PC-3 (cell line): Measurements from ENCODE around the gene HS3ST4. TPM values are rescaled to one million over a fixed set of nuclear protein-coding genes. Genes with fewer than 3 reads are reported as not detected.

Source experiments
- ATAC-seq: fragments of 200-7000 bp; cut with Tn5 transposase; 2 replicates; pipeline ENCODE4 v1.9.1; 2020; ENCODE audit warnings: mild to moderate bottlenecking, moderate library complexity
- BruUV-seq: library from RNA; stranded (reverse); fragments of 400-500 nt; replicated peaks from 2 replicates; lab custom pipeline; 2021; lab: Mats Ljungman, UMichigan
- CTCF ChIA-PET: fragments of 300-600 bp; sonication (Branson Sonifier 250); formaldehyde crosslinking; loops from one replicate; lab custom pipeline; 2022; ENCODE audit warnings: antibody characterized with exemption; lab: Charles Lee
- POLR2A ChIA-PET: fragments of 300-600 bp; sonication (Branson Sonifier 250); formaldehyde crosslinking; loops from one replicate; lab custom pipeline; 2022; ENCODE audit warnings: antibody characterized with exemption; ENCODE audit not compliant: unreplicated experiment; lab: Charles Lee
- DNase-seq: peaks from one replicate; pipeline ENCODE4 v3.0.0-alpha.2; 2015
- H2AFZ ChIP-seq: fragments of 300-600 bp; sonication (generic); 2 replicates; pipeline ENCODE4 v1.6.0; 2016; ENCODE audit warnings: antibody characterized with exemption, low read length
- H3F3A ChIP-seq: fragments of 300-600 bp; sonication (generic); one replicate; pipeline ENCODE4 v1.6.0; 2017; ENCODE audit warnings: antibody characterized with exemption, low read length, control low read depth, mild to moderate bottlenecking; ENCODE audit not compliant: unreplicated experiment
- H3K27ac ChIP-seq: fragments of 300-600 bp; sonication (generic); 2 replicates; pipeline ENCODE4 v1.5.1; 2016; ENCODE audit warnings: mild to moderate bottlenecking, low read length
- H3K27me3 ChIP-seq: fragments of 300-600 bp; sonication (generic); 2 replicates; pipeline ENCODE4 v1.6.1; 2016; ENCODE audit warnings: low read length, mixed read lengths
- H3K36me3 ChIP-seq: fragments of 300-600 bp; sonication (generic); 2 replicates; pipeline ENCODE4 v1.6.1; 2016; ENCODE audit warnings: low read depth, mixed run types, low read length, mixed read lengths
- H3K4me1 ChIP-seq: fragments of 300-600 bp; sonication (generic); 2 replicates; pipeline ENCODE4 v1.5.1; 2016; ENCODE audit warnings: low read length; ENCODE audit not compliant: insufficient read depth
- H3K4me2 ChIP-seq: fragments of 300-600 bp; sonication (generic); 2 replicates; pipeline ENCODE4 v1.6.0; 2016; ENCODE audit warnings: low read length
- H3K4me3 ChIP-seq: fragments of 300-600 bp; sonication (generic); 2 replicates; pipeline ENCODE4 v1.5.1; 2016; ENCODE audit warnings: mild to moderate bottlenecking, low read length, mixed read lengths
- H3K79me2 ChIP-seq: fragments of 300-600 bp; sonication (generic); 2 replicates; pipeline ENCODE4 v1.6.1; 2017; ENCODE audit warnings: low read length, mixed read lengths
- H3K9ac ChIP-seq: fragments of 300-600 bp; sonication (generic); 2 replicates; pipeline ENCODE4 v1.6.0; 2016; ENCODE audit warnings: mild to moderate bottlenecking, low read length
- H3K9me2 ChIP-seq: fragments of 300-600 bp; sonication (generic); replicated peaks from 2 replicates; pipeline ENCODE4 v1.6.1; 2016; ENCODE audit warnings: mixed run types, low read length, mixed read lengths
- H3K9me3 ChIP-seq: fragments of 300-600 bp; sonication (generic); 2 replicates; pipeline ENCODE4 v1.6.1; 2016; ENCODE audit warnings: low read length, mixed read lengths
- H4K20me1 ChIP-seq: fragments of 300-600 bp; sonication (generic); 2 replicates; pipeline ENCODE4 v1.6.1; 2016; ENCODE audit warnings: low read length, mixed read lengths
- EZH2 ChIP-seq: fragments of 300-600 bp; sonication (generic); IDR thresholded peaks from one replicate; pipeline ENCODE4 v1.6.1; 2017; ENCODE audit warnings: antibody characterized with exemption, mild to moderate bottlenecking, low read length; ENCODE audit not compliant: unreplicated experiment
- EZH2phosphoT487 ChIP-seq: fragments of 300-600 bp; sonication (generic); IDR thresholded peaks from 2 replicates; pipeline ENCODE4 v1.6.1; 2018; ENCODE audit warnings: mild to moderate bottlenecking, antibody characterized with exemption, low read length, borderline replicate concordance
- intact Hi-C: fragments of 100-400 bp; cut with micrococcal nuclease; formaldehyde crosslinking; loops from 2 replicates; pipeline ENCODE4 v1.9.0; 2023
- total RNA-seq: library from RNA; depleted of rRNA; stranded (reverse); fragments of >200 nt; gene quantifications from 2 replicates; pipeline ENCODE4 v1.2.3, GENCODE V29; 2014
- TF ChIP-seq, protein P1 (sequence below): fragments of 300-600 bp; sonication (generic); conservative IDR thresholded peaks from 2 replicates; pipeline ENCODE4 v1.5.1; 2017; ENCODE audit warnings: antibody characterized with exemption, low read depth, mild to moderate bottlenecking, low read length

Gene HS3ST4
- total RNA-seq, 1 experiment from 2014 or later: not detected

GRCh38 chr16:25832291-25832690 is 140.5 kb downstream of the HS3ST4 start:
- Histone ChIP-seq H3K79me2 (no peaks in the 10 kb centered on the region), H3K9me3 (no peaks in the 10 kb centered on the region), H4K20me1 (no peaks in the 10 kb centered on the region), H3K4me3 (no peak overlapping the region), H3K4me1 (no peaks in the 10 kb centered on the region), H3K27me3 (no peaks in the 10 kb centered on the region), H3F3A (no peaks in the 10 kb centered on the region), H3K27ac (no peak overlapping the region), H2AFZ (no peak overlapping the region), H3K9ac (no peak overlapping the region), H3K36me3 (no peaks in the 10 kb centered on the region), H3K4me2 (no peak overlapping the region), H3K9me2 (no peaks in the 10 kb centered on the region)
- CTCF ChIA-PET: no interaction called here
- BruUV-seq: no TSS peak
- TF ChIP-seq, protein P1, sequence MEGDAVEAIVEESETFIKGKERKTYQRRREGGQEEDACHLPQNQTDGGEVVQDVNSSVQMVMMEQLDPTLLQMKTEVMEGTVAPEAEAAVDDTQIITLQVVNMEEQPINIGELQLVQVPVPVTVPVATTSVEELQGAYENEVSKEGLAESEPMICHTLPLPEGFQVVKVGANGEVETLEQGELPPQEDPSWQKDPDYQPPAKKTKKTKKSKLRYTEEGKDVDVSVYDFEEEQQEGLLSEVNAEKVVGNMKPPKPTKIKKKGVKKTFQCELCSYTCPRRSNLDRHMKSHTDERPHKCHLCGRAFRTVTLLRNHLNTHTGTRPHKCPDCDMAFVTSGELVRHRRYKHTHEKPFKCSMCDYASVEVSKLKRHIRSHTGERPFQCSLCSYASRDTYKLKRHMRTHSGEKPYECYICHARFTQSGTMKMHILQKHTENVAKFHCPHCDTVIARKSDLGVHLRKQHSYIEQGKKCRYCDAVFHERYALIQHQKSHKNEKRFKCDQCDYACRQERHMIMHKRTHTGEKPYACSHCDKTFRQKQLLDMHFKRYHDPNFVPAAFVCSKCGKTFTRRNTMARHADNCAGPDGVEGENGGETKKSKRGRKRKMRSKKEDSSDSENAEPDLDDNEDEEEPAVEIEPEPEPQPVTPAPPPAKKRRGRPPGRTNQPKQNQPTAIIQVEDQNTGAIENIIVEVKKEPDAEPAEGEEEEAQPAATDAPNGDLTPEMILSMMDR: no peak
- TF ChIP-seq EZH2: no peak
- no peak for TF ChIP-seq EZH2phosphoT487
- POLR2A ChIA-PET: no interaction called here
- intact Hi-C loops: loop anchor here (10.0 kb wide), 1 partner anchor 1283 kb away; no protein-coding TSS in a partner anchor
- ATAC-seq: no peak
- DNase-seq: no peak

- Histone ChIP-seq H3K4me1 (no peaks in the 10 kb centered on the region), H2AFZ (no peak overlapping the region), H3K9me3 (no peaks in the 10 kb centered on the region), H3K27ac (no peak overlapping the region), H3K79me2 (no peaks in the 10 kb centered on the region), H3F3A (no peaks in the 10 kb centered on the region), H3K27me3 (no peaks in the 10 kb centered on the region), H3K4me2 (no peak overlapping the region), H3K4me3 (no peak overlapping the region), H3K9me2 (no peaks in the 10 kb centered on the region), H4K20me1 (no peaks in the 10 kb centered on the region), H3K9ac (no peak overlapping the region), H3K36me3 (no peaks in the 10 kb centered on the region)
- TF ChIP-seq EZH2 (no peak), EZH2phosphoT487 (no peak)
- TF ChIP-seq, protein P1: no peak
- CTCF ChIA-PET: no interaction called here
- POLR2A ChIA-PET: no interaction called here
- ATAC-seq (no peak), DNase-seq (no peak)
- BruUV-seq: no TSS peak
- intact Hi-C loops: loop anchor here (10.0 kb wide), 1 partner anchor 1281 kb away; no protein-coding TSS in a partner anchor
These were observed 142.3 kb downstream of the HS3ST4 start for GRCh38 chr16:25834101-25834500.

GRCh38 chr16:25835126-25835525 is 143.4 kb downstream of the HS3ST4 start:
- H3K4me1 ChIP-seq: no peaks in the 10 kb centered on the region
- H3K9me3 ChIP-seq: no peaks in the 10 kb centered on the region
- H3K9me2 ChIP-seq: no peaks in the 10 kb centered on the region
- H4K20me1 ChIP-seq: no peaks in the 10 kb centered on the region
- H3K4me2 ChIP-seq: no peak overlapping the region
- CTCF ChIA-PET: no interaction called here
- BruUV-seq: no TSS peak
- no peaks in the 10 kb centered on the region for H3K79me2 ChIP-seq
- DNase-seq (no peak), ATAC-seq (no peak)
- H3K36me3 ChIP-seq: no peaks in the 10 kb centered on the region
- no peaks in the 10 kb centered on the region for H3F3A ChIP-seq
- H2AFZ ChIP-seq: no peak overlapping the region
- TF ChIP-seq, protein P1: no peak
- TF ChIP-seq EZH2: no peak
- H3K27me3 ChIP-seq: no peaks in the 10 kb centered on the region
- H3K4me3 ChIP-seq: no peak overlapping the region
- intact Hi-C loops: loop anchor here (5.0 to 10.0 kb wide), 2 partner anchors 1280 to 1622 kb away; no protein-coding TSS in a partner anchor
- POLR2A ChIA-PET: no interaction called here
- H3K9ac ChIP-seq: no peak overlapping the region
- no peak overlapping the region for H3K27ac ChIP-seq
